IMR-90 (cell line): Measurements from ENCODE around the gene AOPEP. TPM values are rescaled to one million over a fixed set of nuclear protein-coding genes. Genes with fewer than 3 reads are reported as not detected.

Experiments used
- ATAC-seq: fragments of 200-7000 bp; cut with Tn5 transposase; 2 replicates; pipeline ENCODE4 v1.9.1; 2020; ENCODE audit warnings: low read depth, mild to moderate bottlenecking, moderate library complexity
- BruUV-seq: library from RNA; stranded (reverse); fragments of 400-500 nt; replicated peaks from 2 replicates; lab custom pipeline; 2021; lab: Mats Ljungman, UMichigan
- CTCF ChIA-PET: fragments of 300-600 bp; formaldehyde crosslinking; extraction: SDS; loops from one replicate; lab custom pipeline; 2021; ENCODE audit warnings: antibody characterized with exemption; lab: Yijun Ruan, JAX
- POLR2A ChIA-PET: fragments of 300-600 bp; sonication (Branson Sonifier 250); formaldehyde crosslinking; loops from one replicate; lab custom pipeline; 2022; ENCODE audit warnings: antibody characterized with exemption; ENCODE audit not compliant: unreplicated experiment; lab: Charles Lee
- DNase-seq: peaks from one replicate; pipeline ENCODE4 v3.0.0; 2013
- H2AFZ ChIP-seq: replicated peaks from 2 replicates; pipeline ENCODE3; 2013; ENCODE audit warnings: low read length, mild to moderate bottlenecking; ENCODE audit not compliant: poor library complexity
- H2AK5ac ChIP-seq: 2 replicates; pipeline ENCODE4 v1.6.1; 2013; ENCODE audit warnings: low read depth, low read length, inconsistent platforms
- H2AK9ac ChIP-seq: replicated peaks from 2 replicates; pipeline ENCODE3; 2013; ENCODE audit warnings: mild to moderate bottlenecking, low read depth, low read length, moderate library complexity; ENCODE audit not compliant: poor library complexity
- H2BK120ac ChIP-seq: 2 replicates; pipeline ENCODE4 v1.6.1; 2013; ENCODE audit warnings: low read depth, low read length, inconsistent platforms
- H2BK15ac ChIP-seq: 3 replicates; pipeline ENCODE4 v1.6.1; 2013; ENCODE audit warnings: low read depth, low read length, inconsistent platforms
- H2BK20ac ChIP-seq: 2 replicates; pipeline ENCODE4 v1.6.1; 2013; ENCODE audit warnings: low read depth, mild to moderate bottlenecking, inconsistent platforms, low read length, moderate library complexity
- H2BK5ac ChIP-seq: 2 replicates; pipeline ENCODE4 v1.6.1; 2013; ENCODE audit warnings: mild to moderate bottlenecking, low read depth, low read length, inconsistent platforms; ENCODE audit not compliant: poor library complexity, severe bottlenecking
- H3K14ac ChIP-seq: replicated peaks from 2 replicates; pipeline ENCODE4 v1.6.1; 2013; ENCODE audit warnings: low read depth, low read length, inconsistent platforms
- H3K18ac ChIP-seq: 2 replicates; pipeline ENCODE4 v1.6.1; 2013; ENCODE audit warnings: low read depth, low read length, control low read depth
- H3K23ac ChIP-seq: 2 replicates; pipeline ENCODE4 v1.6.1; 2013; ENCODE audit warnings: low read depth, low read length, inconsistent platforms
- H3K27ac ChIP-seq: 2 replicates; pipeline ENCODE4 v1.5.1; 2013; ENCODE audit warnings: mild to moderate bottlenecking, control low read depth, low read length; ENCODE audit not compliant: insufficient read depth
- H3K27me3 ChIP-seq: 2 replicates; pipeline ENCODE4 v1.6.1; 2013; ENCODE audit warnings: low read length; ENCODE audit not compliant: control insufficient read depth, insufficient read depth
- H3K36me3 ChIP-seq: 2 replicates; pipeline ENCODE4 v1.6.1; 2013; ENCODE audit warnings: low read length, mixed read lengths; ENCODE audit not compliant: control insufficient read depth, insufficient read depth
- H3K4ac ChIP-seq: 2 replicates; pipeline ENCODE4 v1.6.1; 2013; ENCODE audit warnings: low read depth, low read length, inconsistent platforms
- H3K4me1 ChIP-seq: 2 replicates; pipeline ENCODE4 v1.6.1; 2013; ENCODE audit warnings: low read length, mixed read lengths; ENCODE audit not compliant: control insufficient read depth, insufficient read depth
- H3K4me2 ChIP-seq: 2 replicates; pipeline ENCODE4 v1.6.1; 2013; ENCODE audit warnings: low read depth, mild to moderate bottlenecking, control low read depth, low read length, moderate library complexity
- H3K4me3 ChIP-seq: 2 replicates; pipeline ENCODE4 v1.5.1; 2013; ENCODE audit warnings: low read depth, mild to moderate bottlenecking, control low read depth, low read length, moderate library complexity; ENCODE audit not compliant: insufficient read depth
- H3K56ac ChIP-seq: 2 replicates; pipeline ENCODE4 v1.6.1; 2013; ENCODE audit warnings: low read length, inconsistent platforms; ENCODE audit not compliant: insufficient read depth; ENCODE audit errors: extremely low read depth
- H3K79me1 ChIP-seq, 2 experiments: 2 replicates each; pipeline ENCODE4 v1.6.1; 2013; ENCODE audit warnings: low read length in 2 of 2, inconsistent platforms in 1 of 2, low read depth in 1 of 2
- H3K9ac ChIP-seq: 2 replicates; pipeline ENCODE4 v1.6.1; 2013; ENCODE audit warnings: low read depth, low read length, control low read depth
- H3K9me1 ChIP-seq: 2 replicates; pipeline ENCODE4 v1.6.1; 2013; ENCODE audit warnings: low read length, inconsistent platforms; ENCODE audit not compliant: insufficient read depth
- H3K9me3 ChIP-seq: 2 replicates; pipeline ENCODE4 v1.6.1; 2013; ENCODE audit warnings: low read length; ENCODE audit not compliant: control insufficient read depth, insufficient read depth
- H4K20me1 ChIP-seq: 2 replicates; pipeline ENCODE4 v1.6.1; 2013; ENCODE audit warnings: low read length, inconsistent platforms; ENCODE audit not compliant: insufficient read depth
- H4K5ac ChIP-seq: 2 replicates; pipeline ENCODE4 v1.6.1; 2013; ENCODE audit warnings: mild to moderate bottlenecking, low read depth, low read length, control low read depth
- H4K8ac ChIP-seq, 2 experiments: 2 replicates each; pipeline ENCODE4 v1.6.1; 2013; ENCODE audit warnings: low read depth in 2 of 2, low read length in 2 of 2, control low read depth in 1 of 2, inconsistent platforms in 1 of 2
- H4K91ac ChIP-seq: 2 replicates; pipeline ENCODE4 v1.6.1; 2013; ENCODE audit warnings: low read depth, low read length, inconsistent platforms; ENCODE audit not compliant: insufficient read depth
- BHLHE40 ChIP-seq: fragments of 150-350 bp; IDR thresholded peaks from 2 replicates; pipeline ENCODE4 v1.6.1; 2016; ENCODE audit warnings: mild to moderate bottlenecking, low read depth, low read length
- CEBPB ChIP-seq: IDR thresholded peaks from 2 replicates; pipeline ENCODE4 v1.6.1; 2012; ENCODE audit warnings: low read depth, low read length, improper control_type of control experiment
- CHD1 ChIP-seq: IDR thresholded peaks from 2 replicates; pipeline ENCODE4 v1.6.1; 2012; ENCODE audit warnings: low read depth, low read length, improper control_type of control experiment
- CTCF ChIP-seq: conservative IDR thresholded peaks from 2 replicates; pipeline ENCODE4 v1.5.1; 2012; ENCODE audit warnings: mild to moderate bottlenecking, low read depth, low read length, improper control_type of control experiment
- ELK1 ChIP-seq: fragments of 150-350 bp; IDR thresholded peaks from 2 replicates; pipeline ENCODE4 v1.6.1; 2016; ENCODE audit warnings: low read depth, mild to moderate bottlenecking, low read length, moderate library complexity, borderline replicate concordance
- FOS ChIP-seq: fragments of 150-350 bp; IDR thresholded peaks from 2 replicates; pipeline ENCODE4 v1.6.1; 2016; ENCODE audit warnings: low read depth, low read length
- MAFK ChIP-seq: IDR thresholded peaks from 2 replicates; pipeline ENCODE4 v1.6.1; 2012; ENCODE audit warnings: low read depth, low read length, improper control_type of control experiment
- MAZ ChIP-seq: IDR thresholded peaks from 2 replicates; pipeline ENCODE4 v1.6.1; 2012; ENCODE audit warnings: low read depth, mild to moderate bottlenecking, low read length, improper control_type of control experiment, moderate library complexity, borderline replicate concordance
- MXI1 ChIP-seq: IDR thresholded peaks from 2 replicates; pipeline ENCODE4 v1.6.1; 2012; ENCODE audit warnings: low read depth, mild to moderate bottlenecking, low read length, moderate library complexity, borderline replicate concordance
- NFE2L2 ChIP-seq: fragments of 150-350 bp; IDR thresholded peaks from 2 replicates; pipeline ENCODE4 v1.6.1; 2016; ENCODE audit warnings: low read depth, mild to moderate bottlenecking, low read length
- POLR2A ChIP-seq: IDR thresholded peaks from 2 replicates; pipeline ENCODE4 v1.6.1; 2012; ENCODE audit warnings: mild to moderate bottlenecking, low read depth, low read length
- RCOR1 ChIP-seq: IDR thresholded peaks from 2 replicates; pipeline ENCODE4 v1.6.1; 2012; ENCODE audit warnings: mild to moderate bottlenecking, low read length, improper control_type of control experiment; ENCODE audit not compliant: insufficient replicate concordance
- RFX5 ChIP-seq: IDR thresholded peaks from 2 replicates; pipeline ENCODE4 v1.8.0; 2012; ENCODE audit warnings: low read depth, mild to moderate bottlenecking, low read length, moderate library complexity
- SMC3 ChIP-seq: fragments of 150-350 bp; IDR thresholded peaks from 2 replicates; pipeline ENCODE4 v1.6.1; 2016; ENCODE audit warnings: low read depth, mild to moderate bottlenecking, antibody characterized with exemption, low read length, moderate library complexity
- WGBS, 2 experiments: methylation state at CpG; one replicate each; pipeline versions ENCODE4 v1.1.5 to v1.1.7; 2013; ENCODE audit warnings: missing lambda C conversion rate in 2 of 2; ENCODE audit not compliant: insufficient read length in 1 of 2; ENCODE audit errors: extremely low coverage in 2 of 2; 5-methylcytosine and 5-hydroxymethylcytosine counted together
- dilution Hi-C: fragments of 300-500 bp; cut with HindIII; formaldehyde crosslinking; loops from one replicate; pipeline ENCODE4 v1.14.3; 2018; ENCODE audit warnings: low sequenced_read_pairs; ENCODE audit not compliant: unreplicated experiment
- in situ Hi-C: fragments of 300-500 bp; cut with MboI; formaldehyde crosslinking; loops from 3 replicates; pipeline ENCODE4 v1.14.3; 2019; ENCODE audit warnings: low sequenced_read_pairs, inconsistent platforms, mixed read lengths
- intact Hi-C: fragments of 100-400 bp; cut with micrococcal nuclease; formaldehyde crosslinking; loops from 2 replicates; pipeline ENCODE4 v1.10.0; 2022
- polyA plus RNA-seq, 3 experiments: library from polyadenylated mRNA; depleted of rRNA; stranded (reverse); fragments of >200 nt; gene quantifications; 2 replicates each; pipeline ENCODE4 v1.2.3, GENCODE V29; 2012; ENCODE audit warnings: low replicate concordance in 1 of 3
- total RNA-seq: library from RNA; depleted of rRNA; stranded (reverse); fragments of >200 nt; gene quantifications from 2 replicates; pipeline ENCODE4 v1.2.3, GENCODE V29; 2012
- TF ChIP-seq, protein P1 (sequence below): fragments of 150-350 bp; IDR thresholded peaks from 2 replicates; pipeline ENCODE4 v1.6.1; 2017; ENCODE audit warnings: mild to moderate bottlenecking, antibody characterized with exemption, low read length, low read depth

The AOPEP gene
- total and polyA plus RNA-seq, 2 of the 4 experiments (the other 2 are of a cell fraction): 34.9 to 38.7 TPM

DNA sequence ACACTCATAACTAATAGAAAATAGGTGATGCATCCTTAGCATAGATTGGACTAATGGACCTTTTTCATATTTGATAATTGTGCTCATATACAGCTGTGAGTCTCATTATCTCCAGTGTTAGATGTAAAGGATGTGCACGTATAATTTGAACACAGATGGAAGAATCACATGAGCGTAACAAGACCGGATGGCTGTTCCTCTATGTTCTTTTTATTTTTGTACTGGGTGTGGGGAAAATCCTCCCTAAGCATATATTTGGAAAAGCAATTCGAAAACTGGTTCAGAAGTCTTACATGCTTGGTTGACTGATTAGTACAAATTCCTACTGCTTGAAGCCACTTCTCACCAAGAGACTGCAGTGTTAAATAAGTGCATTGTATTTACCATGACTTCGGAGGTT is 230.2 kb downstream of the AOPEP start:
- H3K18ac ChIP-seq: no peak overlapping the region
- no peak overlapping the region for H2BK15ac ChIP-seq
- H3K14ac ChIP-seq: no peak overlapping the region
- no peak overlapping the region for H3K9ac ChIP-seq
- no peak overlapping the region for H2BK5ac ChIP-seq
- no peak overlapping the region for H4K5ac ChIP-seq
- no CpG with 5 or more reads among the region's 5 CpGs for WGBS, 2 experiments
- no peak overlapping the region for H2BK20ac ChIP-seq
- H3K23ac ChIP-seq: no peak overlapping the region
- H3K4me2 ChIP-seq: no peak overlapping the region
- H4K8ac ChIP-seq: no peak overlapping the region
- H4K91ac ChIP-seq: no peak overlapping the region
- H3K27me3 ChIP-seq: no peaks in the 10 kb centered on the region
- no peaks in the 10 kb centered on the region for H3K9me3 ChIP-seq
- no peak overlapping the region for H2AK5ac ChIP-seq
- TF ChIP-seq RFX5: no peak
- TF ChIP-seq, protein P1, sequence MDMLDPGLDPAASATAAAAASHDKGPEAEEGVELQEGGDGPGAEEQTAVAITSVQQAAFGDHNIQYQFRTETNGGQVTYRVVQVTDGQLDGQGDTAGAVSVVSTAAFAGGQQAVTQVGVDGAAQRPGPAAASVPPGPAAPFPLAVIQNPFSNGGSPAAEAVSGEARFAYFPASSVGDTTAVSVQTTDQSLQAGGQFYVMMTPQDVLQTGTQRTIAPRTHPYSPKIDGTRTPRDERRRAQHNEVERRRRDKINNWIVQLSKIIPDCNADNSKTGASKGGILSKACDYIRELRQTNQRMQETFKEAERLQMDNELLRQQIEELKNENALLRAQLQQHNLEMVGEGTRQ: no peak
- no peak for TF ChIP-seq CTCF
- TF ChIP-seq MXI1: no peak
- TF ChIP-seq BHLHE40: no peak
- TF ChIP-seq NFE2L2: no peak
- TF ChIP-seq POLR2A: no peak
- TF ChIP-seq MAFK: no peak
- no peak for TF ChIP-seq CHD1
- no peak for TF ChIP-seq MAZ
- no peak for TF ChIP-seq RCOR1
- TF ChIP-seq SMC3: no peak
- TF ChIP-seq FOS: no peak
- TF ChIP-seq CEBPB: no peak
- no peak for TF ChIP-seq ELK1
- in situ Hi-C loops (no loop called here), dilution Hi-C loops (no loop called here), intact Hi-C loops (no loop called here)
- H3K4ac ChIP-seq: no peak overlapping the region
- no peak for ATAC-seq
- H3K36me3 ChIP-seq: no peaks in the 10 kb centered on the region
- H3K4me3 ChIP-seq: no peak overlapping the region
- H2BK120ac ChIP-seq: no peak overlapping the region
- no peak overlapping the region for H3K56ac ChIP-seq
- no peak overlapping the region for H2AFZ ChIP-seq
- BruUV-seq: TSS peak; percentile 13
- H3K27ac ChIP-seq: no peak overlapping the region
- no peaks in the 10 kb centered on the region for H4K20me1 ChIP-seq
- no peak overlapping the region for H2AK9ac ChIP-seq
- POLR2A ChIA-PET: no interaction called here
- DNase-seq: no peak
- H3K4me1 ChIP-seq: peaks cover 8% of the 10 kb centered on the region
- CTCF ChIA-PET: no interaction called here
- H3K79me1 ChIP-seq: peaks cover 0 to 3% of the 10 kb centered on the region in 2 experiments; a peak in 1 of 4 replicates
- peaks cover 8% of the 10 kb centered on the region for H3K9me1 ChIP-seq
